ENCODE data around the gene RBL1.
"Not testable (repeated sequence)": the region's sequence is repeated elsewhere in the genome, so short reads cannot be mapped to it uniquely, and the experiment has no call there.

RBL1 gene

DNA sequence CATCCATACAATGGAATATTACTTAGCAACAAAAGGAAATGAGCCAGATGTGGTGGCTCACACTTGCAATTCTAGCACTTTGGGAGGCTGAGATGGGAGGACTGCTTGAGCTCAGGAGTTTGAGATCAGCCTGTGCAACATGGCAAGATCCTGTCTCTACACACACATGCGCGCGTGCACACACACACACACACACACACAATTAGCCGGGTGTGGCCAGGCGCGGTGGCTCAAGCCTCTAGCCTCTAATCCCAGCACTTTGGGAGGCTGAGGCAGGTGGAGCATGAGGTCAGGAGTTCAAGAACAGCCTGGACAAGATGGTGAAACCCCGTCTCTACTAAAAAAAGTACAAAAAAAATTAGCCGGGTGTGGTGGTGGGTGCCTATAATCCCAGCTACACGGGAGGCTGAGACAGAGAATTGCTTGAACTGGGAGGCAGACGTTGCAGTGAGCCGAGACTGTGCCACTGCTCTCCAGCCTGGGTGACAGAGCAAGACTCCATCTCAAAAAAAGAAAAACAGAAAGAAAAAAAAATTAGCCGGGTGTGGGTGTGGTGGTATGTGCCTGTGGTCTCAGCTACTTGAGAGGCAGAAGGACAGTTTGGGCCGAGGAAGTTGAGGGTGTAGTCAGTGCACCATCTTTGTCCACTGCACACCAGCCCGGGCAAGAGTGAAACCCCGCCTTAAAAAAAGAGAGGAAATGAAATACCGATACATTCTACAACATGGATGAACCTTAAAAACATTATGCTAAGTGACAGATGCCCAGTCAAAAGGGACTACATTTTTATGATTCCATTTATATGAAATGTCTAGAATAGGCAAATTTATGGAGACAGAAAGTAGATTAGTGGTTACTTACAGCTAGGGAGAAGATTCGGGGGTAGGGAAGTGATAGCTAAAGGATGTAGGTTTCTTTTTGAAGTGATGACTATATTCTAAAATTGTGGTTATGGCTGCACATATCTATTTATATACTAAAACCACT, 52.5 kb downstream of the RBL1 start:
- peak; percentile 73 for DNase-seq (ENCODE audit: extremely low read depth, insufficient read length)
- Histone ChIP-seq H3K27me3 (replicated peaks; ENCODE audit: control insufficient read depth, insufficient read depth, low read length) (no peaks in the 10 kb centered on the region), H3K4me3 (replicated peaks; ENCODE audit: low read depth, low read length) (peak overlapping the region; percentile 45)

GRCh38 chr20:37039366-37039765, 56.4 kb downstream of the RBL1 start:
- H3K27me3 ChIP-seq (replicated peaks; ENCODE audit: control insufficient read depth, insufficient read depth, low read length); H3K4me3 ChIP-seq (replicated peaks; ENCODE audit: low read depth, low read length); H3K36me3 ChIP-seq (ENCODE audit: control insufficient read depth, insufficient read depth, low read length); DNase-seq (ENCODE audit: extremely low read depth, insufficient read length): not testable (repeated sequence)

More for the DNA sequence above, 52.5 kb downstream of the RBL1 start:
- TF ChIP-seq, protein P1, sequence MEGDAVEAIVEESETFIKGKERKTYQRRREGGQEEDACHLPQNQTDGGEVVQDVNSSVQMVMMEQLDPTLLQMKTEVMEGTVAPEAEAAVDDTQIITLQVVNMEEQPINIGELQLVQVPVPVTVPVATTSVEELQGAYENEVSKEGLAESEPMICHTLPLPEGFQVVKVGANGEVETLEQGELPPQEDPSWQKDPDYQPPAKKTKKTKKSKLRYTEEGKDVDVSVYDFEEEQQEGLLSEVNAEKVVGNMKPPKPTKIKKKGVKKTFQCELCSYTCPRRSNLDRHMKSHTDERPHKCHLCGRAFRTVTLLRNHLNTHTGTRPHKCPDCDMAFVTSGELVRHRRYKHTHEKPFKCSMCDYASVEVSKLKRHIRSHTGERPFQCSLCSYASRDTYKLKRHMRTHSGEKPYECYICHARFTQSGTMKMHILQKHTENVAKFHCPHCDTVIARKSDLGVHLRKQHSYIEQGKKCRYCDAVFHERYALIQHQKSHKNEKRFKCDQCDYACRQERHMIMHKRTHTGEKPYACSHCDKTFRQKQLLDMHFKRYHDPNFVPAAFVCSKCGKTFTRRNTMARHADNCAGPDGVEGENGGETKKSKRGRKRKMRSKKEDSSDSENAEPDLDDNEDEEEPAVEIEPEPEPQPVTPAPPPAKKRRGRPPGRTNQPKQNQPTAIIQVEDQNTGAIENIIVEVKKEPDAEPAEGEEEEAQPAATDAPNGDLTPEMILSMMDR (IDR thresholded peaks at IDR 0.05; ENCODE audit: insufficient read depth, low read length, poor library complexity, severe bottlenecking), result no peak
- peaks cover 7% of the 10 kb centered on the region for H3K36me3 ChIP-seq (ENCODE audit: control insufficient read depth, insufficient read depth, low read length)

- TF ChIP-seq, protein P1 (IDR thresholded peaks at IDR 0.05; ENCODE audit: insufficient read depth, low read length, poor library complexity, severe bottlenecking), result no peak
- H3K36me3 ChIP-seq (ENCODE audit: control insufficient read depth, insufficient read depth, low read length), result peaks cover 3% of the 10 kb centered on the region; the same call in 1 of the 2 replicates
- DNase-seq (ENCODE audit: extremely low read depth, insufficient read length), result no peak
- no peak overlapping the region for H3K4me3 ChIP-seq (replicated peaks; ENCODE audit: low read depth, low read length)
- no peaks in the 10 kb centered on the region for H3K27me3 ChIP-seq (replicated peaks; ENCODE audit: control insufficient read depth, insufficient read depth, low read length)
Measured at GRCh38 chr20:37032077-37032476, 63.7 kb downstream of the RBL1 start.

- Histone ChIP-seq H3K27me3 (replicated peaks; ENCODE audit: control insufficient read depth, insufficient read depth, low read length) (no peaks in the 10 kb centered on the region), H3K36me3 (ENCODE audit: control insufficient read depth, insufficient read depth, low read length) (peaks cover 10% of the 10 kb centered on the region), H3K4me3 (replicated peaks; ENCODE audit: low read depth, low read length) (no peak overlapping the region)
- no peak for DNase-seq (ENCODE audit: extremely low read depth, insufficient read length)
- TF ChIP-seq, protein P1 (IDR thresholded peaks at IDR 0.05; ENCODE audit: insufficient read depth, low read length, poor library complexity, severe bottlenecking), result no peak
Measured at GRCh38 chr20:37020636-37021035, 75.2 kb downstream of the RBL1 start.

DNA sequence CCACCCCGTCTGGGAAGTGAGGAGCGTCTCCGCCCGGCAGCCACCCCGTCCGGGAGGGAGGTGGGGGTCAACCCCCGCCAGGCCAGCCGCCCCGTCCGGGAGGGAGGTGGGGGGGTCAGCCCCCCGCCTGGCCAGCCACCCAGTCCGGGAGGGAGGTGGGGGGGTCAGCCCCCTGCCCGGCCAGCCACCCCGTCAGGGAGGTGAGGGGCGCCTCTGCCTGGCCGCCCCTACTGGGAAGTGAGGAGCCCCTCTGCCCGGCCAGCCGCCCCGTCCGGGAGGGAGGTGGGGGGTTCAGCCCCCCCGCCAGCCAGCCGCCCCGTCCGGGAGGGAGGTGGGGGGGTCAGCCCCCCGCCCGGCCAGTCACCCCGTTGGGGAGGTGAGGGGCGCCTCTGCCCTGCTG, 83.2 kb downstream of the RBL1 start:
- not testable (repeated sequence) for H3K27me3 ChIP-seq (replicated peaks; ENCODE audit: control insufficient read depth, insufficient read depth, low read length)

GRCh38 chr20:37011858-37012257, 83.9 kb downstream of the RBL1 start:
- not testable (repeated sequence) for H3K27me3 ChIP-seq (replicated peaks; ENCODE audit: control insufficient read depth, insufficient read depth, low read length); H3K4me3 ChIP-seq (replicated peaks; ENCODE audit: low read depth, low read length); H3K36me3 ChIP-seq (ENCODE audit: control insufficient read depth, insufficient read depth, low read length); DNase-seq (ENCODE audit: extremely low read depth, insufficient read length)

More for the DNA sequence above, 83.2 kb downstream of the RBL1 start:
- H3K4me3 ChIP-seq (replicated peaks; ENCODE audit: low read depth, low read length); H3K36me3 ChIP-seq (ENCODE audit: control insufficient read depth, insufficient read depth, low read length); DNase-seq (ENCODE audit: extremely low read depth, insufficient read length): not testable (repeated sequence)

- no peak for DNase-seq (ENCODE audit: extremely low read depth, insufficient read length)
- TF ChIP-seq, protein P1 (IDR thresholded peaks at IDR 0.05; ENCODE audit: insufficient read depth, low read length, poor library complexity, severe bottlenecking), result no peak
- no peak overlapping the region for H3K4me3 ChIP-seq (replicated peaks; ENCODE audit: low read depth, low read length)
- H3K36me3 ChIP-seq (ENCODE audit: control insufficient read depth, insufficient read depth, low read length), result no peaks in the 10 kb centered on the region; the same call in 1 of the 2 replicates
- no peaks in the 10 kb centered on the region for H3K27me3 ChIP-seq (replicated peaks; ENCODE audit: control insufficient read depth, insufficient read depth, low read length)
Measured at GRCh38 chr20:37011147-37011546, 84.7 kb downstream of the RBL1 start.
